HG02623 (cell line): Measurements from ENCODE around the gene CLTC.

ENCODE experiments used
- ATAC-seq: cut with Tn5 transposase; IDR thresholded peaks from one replicate; pipeline ENCODE4 v1.9.1; 2021; ENCODE audit warnings: moderate library complexity; ENCODE audit not compliant: unreplicated experiment

CLTC gene

DNA sequence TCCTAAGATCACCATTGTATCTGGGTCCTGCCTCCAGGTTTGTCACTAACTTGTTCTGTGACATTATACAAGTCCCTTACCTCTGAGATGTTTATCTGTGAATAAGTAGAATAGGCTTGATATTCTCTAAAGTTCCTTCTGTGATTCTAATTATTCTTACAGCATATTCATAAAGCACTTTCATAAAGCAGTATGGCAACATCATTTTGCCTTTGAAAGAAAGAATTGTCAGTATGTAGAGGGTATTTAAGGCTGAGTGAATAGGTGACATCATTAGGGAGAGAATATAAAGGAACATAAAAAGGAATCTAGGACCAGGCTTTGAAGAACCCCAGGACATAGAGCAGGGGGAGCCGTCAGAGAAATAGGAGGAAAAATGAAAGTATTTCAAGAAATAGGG is 103.3 kb downstream of the CLTC start:
- ATAC-seq: no peak

DNA sequence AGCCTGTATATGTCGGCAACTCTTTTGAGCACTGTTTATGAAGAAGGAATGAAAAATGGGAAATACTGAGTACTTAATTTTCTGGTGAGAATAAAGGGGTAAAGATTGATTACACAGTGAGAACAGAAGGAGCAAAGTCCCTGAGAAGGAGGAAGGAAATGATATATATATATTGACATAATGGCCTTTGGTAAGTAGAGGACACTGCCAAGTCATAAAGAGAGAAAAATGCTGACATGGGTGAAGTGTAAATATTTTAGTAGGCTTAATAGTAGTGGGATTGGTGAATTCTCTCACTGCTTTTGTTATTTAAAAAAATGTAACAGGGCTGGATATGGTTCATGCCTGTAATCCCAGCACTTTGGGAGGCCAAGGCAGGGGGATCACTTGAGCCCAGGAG is 103.9 kb downstream of the CLTC start:
- no peak for ATAC-seq

DNA sequence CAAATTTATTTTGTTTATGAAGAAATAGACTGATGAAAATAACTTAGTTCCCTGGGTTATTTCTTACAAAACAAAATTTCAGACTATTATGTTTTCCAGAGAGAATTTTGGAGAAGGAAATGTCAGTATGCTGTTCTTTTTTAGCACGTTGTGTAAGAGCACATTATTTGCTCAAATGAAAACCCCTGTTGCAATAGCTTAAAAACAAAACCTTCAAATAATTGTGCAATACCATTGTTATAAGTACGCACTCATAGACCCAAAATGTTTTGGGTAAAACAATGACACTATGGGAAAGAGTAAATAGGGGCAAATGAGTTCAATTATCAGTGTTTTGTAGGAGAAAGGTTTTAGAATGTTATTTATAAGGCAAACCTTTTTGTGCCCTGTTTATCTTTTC is 106.0 kb downstream of the CLTC start:
- no peak for ATAC-seq

DNA sequence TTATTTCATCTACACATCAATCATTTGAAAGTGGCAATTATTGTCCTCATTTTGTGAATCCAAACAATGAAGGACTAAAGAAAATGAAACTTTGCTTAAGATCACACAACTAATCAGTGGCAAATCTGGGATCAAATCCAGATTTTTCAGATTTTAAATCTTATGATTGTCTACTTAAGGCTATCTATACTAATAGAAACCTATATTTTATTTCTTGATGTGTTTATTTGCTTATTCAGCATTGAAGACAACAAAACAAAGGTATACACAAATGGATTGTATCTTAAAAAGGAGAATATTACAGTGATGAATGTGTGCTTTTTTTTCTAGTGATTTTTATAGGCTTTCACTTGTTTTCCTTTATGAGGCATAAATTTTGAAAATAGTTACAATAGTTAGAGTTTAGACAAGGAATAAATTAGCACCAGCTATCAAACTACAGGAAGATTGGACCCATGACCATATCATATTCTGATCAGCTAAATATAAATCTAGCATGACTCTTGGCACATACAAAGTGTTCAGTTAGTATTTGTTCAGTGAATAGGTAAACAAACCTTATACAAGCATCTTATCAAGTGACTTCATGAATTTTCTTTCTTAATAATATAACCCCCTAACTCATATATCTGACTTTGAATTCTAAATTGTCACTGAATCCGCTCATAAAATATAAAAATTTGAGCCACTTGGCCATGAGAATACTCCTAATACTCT is 108.3 kb downstream of the CLTC start:
- ATAC-seq: no peak

DNA sequence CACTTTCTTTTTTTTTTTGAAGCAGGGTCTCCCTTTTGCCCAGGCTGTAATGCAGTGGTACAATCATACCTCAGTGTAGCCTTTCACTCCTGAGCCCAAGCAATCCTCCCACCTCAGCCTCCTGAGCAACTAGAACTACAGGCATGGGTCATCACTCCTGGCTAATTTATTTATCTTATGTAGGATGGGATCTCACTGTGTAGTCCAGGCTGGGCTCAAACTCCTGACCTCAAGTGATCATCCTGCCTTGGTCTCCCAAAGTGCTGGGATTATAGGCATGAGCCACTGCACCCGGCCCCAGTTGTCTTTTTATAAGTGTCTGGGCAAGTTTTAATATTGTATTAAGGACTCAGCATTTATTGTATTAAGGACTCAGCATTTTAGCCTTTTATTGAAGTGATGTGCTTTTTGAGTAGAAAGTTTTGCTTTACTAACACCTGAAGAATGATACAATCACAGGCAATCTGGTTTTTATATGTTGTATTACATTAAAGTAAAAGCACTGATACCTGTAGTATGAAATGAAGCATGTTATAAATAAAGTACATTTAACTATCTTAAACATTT is 110.7 kb downstream of the CLTC start:
- ATAC-seq: no peak

DNA sequence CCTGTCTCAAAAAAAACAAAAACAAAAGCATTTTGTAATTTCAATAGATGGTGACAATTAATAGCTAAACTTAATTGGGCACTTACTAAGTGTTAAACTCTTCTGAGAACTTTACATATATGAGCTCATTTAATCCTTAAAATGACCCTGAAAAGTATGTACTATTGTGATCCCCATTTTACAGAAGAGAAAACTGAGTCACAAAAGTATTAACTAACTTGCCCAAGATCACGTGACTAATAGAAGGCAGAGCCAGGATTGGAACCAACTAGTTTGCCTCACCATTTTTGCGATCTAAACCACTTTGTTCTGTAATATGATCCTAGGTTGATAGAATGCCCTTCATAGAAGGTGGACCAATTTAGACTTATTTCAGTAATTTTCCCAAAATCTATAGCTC is 114.0 kb downstream of the CLTC start:
- no peak for ATAC-seq

DNA sequence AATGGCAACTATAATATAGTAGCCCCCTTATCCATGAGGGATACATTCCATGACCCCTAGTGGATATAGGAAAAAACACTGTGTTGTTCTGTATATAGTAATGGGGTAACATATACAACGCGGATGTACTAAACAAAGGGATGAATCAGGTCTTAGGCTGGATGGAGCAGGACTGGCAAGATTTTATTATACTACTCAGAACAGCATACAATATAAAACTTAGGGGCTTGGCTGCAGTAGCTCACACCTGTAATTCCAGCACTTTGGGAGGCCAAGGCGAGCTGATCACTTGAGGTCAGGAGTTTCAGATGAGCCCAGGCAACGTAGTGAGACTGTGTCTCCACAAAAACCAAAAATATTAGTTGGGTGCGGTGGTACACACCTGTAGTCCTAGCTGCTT is 114.5 kb downstream of the CLTC start:
- no peak for ATAC-seq

DNA sequence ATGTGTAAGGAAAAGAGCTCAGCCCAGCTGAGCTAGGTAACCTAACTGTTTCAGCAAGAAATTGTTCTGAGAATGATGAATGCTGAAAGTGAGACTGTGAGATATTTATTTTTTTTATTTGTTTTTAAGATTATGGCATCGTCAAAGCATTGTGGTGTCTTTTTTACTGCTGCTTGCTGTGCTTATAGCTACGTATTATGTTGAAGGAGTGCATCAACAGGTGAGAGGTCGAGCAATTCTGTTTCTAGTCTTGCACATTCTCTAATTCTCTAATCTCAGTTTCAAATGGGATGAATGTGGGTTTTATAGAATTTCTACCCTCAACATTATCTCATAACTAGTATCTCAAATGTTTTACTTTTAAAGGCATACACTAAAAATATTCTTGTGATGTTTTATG is 117.6 kb downstream of the CLTC start:
- ATAC-seq: no peak

DNA sequence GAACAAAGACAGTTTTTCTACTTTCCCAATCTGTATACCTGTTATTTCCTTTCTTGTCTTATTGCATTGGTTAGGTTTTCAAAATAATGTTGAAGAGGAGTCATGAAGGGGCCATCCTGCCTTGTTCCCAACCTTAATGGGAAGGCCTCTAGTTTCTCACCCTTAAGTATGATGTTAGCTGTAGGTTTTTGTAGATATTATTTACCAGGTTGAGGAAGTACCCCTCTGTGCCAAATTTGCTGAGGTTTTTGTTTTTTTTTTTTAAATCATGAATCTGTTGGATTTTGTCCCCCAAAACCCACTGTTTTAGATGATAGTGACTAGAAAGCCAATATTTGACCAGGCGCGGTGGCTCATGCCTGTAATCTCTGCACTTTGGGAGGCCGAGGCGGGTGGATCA is 124.1 kb downstream of the CLTC start:
- no peak for ATAC-seq

DNA sequence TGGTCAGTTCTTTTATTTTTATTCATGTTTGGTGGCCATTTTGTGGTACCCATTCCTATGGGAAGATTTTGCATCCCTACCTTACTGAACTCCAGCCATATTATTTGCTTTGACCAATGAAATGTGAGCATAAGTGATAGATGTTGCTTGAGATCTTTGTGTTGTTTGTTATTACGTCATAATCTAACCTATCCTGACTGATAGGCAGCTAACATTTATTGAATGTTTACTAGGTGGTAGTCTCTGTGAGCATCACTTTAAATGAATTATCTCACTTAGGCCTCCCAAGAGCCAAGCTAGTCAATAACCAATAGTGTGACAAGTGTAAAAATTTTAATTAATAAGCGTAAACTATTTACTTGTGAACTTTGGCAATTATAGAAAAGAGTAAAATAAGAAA is 125.3 kb downstream of the CLTC start:
- no peak for ATAC-seq
